ENCODE results near the gene ATRX. TPM values are rescaled to one million over a fixed set of nuclear protein-coding genes. Genes with fewer than 3 reads are reported as not detected.
A peak's percentile ranks its signal among the peaks of the same experiment; 100 is the strongest.
"Not testable (repeated sequence)": the region's sequence is repeated elsewhere in the genome, so short reads cannot be mapped to it uniquely, and the experiment has no call there.

The ATRX gene
- total and polyA plus RNA-seq, 3 experiments from 2014 or later = 56.6 to 80.8 (median 61.1) TPM

- H3K9me3 ChIP-seq (ENCODE audit: low read length); H3K27me3 Mint-ChIP-seq; H3K9me3 Mint-ChIP-seq; H3K36me3 ChIP-seq (ENCODE audit: insufficient read depth, low read length); H3K4me1 ChIP-seq (ENCODE audit: insufficient read depth, low read length); H3K27ac ChIP-seq (ENCODE audit: low read depth, low read length); H3K27me3 ChIP-seq (ENCODE audit: insufficient read depth, low read length, poor library complexity, severe bottlenecking); POLR2A ChIA-PET; DNase-seq; H3K4me3 Mint-ChIP-seq; CTCF ChIA-PET; H3K36me3 Mint-ChIP-seq; H3K4me3 ChIP-seq (ENCODE audit: low read length): not testable (repeated sequence)
- peaks cover 5 to 45% (median 28%) of the 10 kb centered on the region in 3 donors for H3K4me1 Mint-ChIP-seq
- H3K27ac Mint-ChIP-seq = peak overlapping the region in 3 of 8 donors; percentile 24 to 54 (median 37)
Observed at GRCh38 chrX:77753942-77754341, 32.1 kb downstream of the ATRX start.

- Mint-ChIP-seq H3K4me3 (no peak overlapping the region), H3K27me3 (no peaks in the 10 kb centered on the region), H3K36me3 (peaks cover 0 to 2% (median 1%) of the 10 kb centered on the region in 3 donors), H3K27ac (peak overlapping the region in 2 of 8 donors; percentile 7 to 82), H3K9me3 (peaks cover 0 to 3% (median 0%) of the 10 kb centered on the region in 5 donors), H3K4me1 (peaks cover 18 to 75% (median 54%) of the 10 kb centered on the region in 3 donors)
- no peak overlapping the region for H3K4me3 ChIP-seq (ENCODE audit: low read length)
- H3K36me3 ChIP-seq (ENCODE audit: insufficient read depth, low read length) = no peaks in the 10 kb centered on the region
- CTCF ChIA-PET = no interaction called here
- no peak for DNase-seq
- H3K9me3 ChIP-seq (ENCODE audit: low read length) = no peaks in the 10 kb centered on the region
- H3K27me3 ChIP-seq (ENCODE audit: insufficient read depth, low read length, poor library complexity, severe bottlenecking) = no peaks in the 10 kb centered on the region
- POLR2A ChIA-PET = no interaction called here
- H3K4me1 ChIP-seq (ENCODE audit: insufficient read depth, low read length) = no peaks in the 10 kb centered on the region
- H3K27ac ChIP-seq (ENCODE audit: low read depth, low read length) = no peak overlapping the region
Observed at GRCh38 chrX:77749695-77750094, 36.3 kb downstream of the ATRX start.

DNA sequence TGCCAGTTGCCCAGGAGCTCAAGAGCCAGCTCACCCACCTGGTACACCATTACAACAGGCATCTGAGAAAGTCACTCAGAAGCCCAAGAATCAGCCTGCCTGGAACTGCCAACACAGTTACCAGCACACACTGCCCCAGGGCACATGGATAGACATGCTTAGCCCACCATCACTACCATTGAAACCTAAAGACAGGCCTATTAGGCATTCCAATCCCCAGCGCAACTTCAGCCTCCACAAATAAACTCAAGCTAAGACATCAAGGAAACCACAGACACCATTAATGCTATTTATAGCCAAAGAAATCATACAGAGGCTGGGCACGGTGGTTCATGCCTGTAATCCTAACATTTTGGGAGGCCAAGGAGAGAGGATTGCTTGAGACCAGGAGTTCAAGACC lies 42.3 kb downstream of the ATRX start:
- CTCF ChIA-PET = no interaction called here
- H3K27ac Mint-ChIP-seq = peak overlapping the region; percentile 8 to 87 (median 48)
- H3K36me3 Mint-ChIP-seq = no peaks in the 10 kb centered on the region

DNA sequence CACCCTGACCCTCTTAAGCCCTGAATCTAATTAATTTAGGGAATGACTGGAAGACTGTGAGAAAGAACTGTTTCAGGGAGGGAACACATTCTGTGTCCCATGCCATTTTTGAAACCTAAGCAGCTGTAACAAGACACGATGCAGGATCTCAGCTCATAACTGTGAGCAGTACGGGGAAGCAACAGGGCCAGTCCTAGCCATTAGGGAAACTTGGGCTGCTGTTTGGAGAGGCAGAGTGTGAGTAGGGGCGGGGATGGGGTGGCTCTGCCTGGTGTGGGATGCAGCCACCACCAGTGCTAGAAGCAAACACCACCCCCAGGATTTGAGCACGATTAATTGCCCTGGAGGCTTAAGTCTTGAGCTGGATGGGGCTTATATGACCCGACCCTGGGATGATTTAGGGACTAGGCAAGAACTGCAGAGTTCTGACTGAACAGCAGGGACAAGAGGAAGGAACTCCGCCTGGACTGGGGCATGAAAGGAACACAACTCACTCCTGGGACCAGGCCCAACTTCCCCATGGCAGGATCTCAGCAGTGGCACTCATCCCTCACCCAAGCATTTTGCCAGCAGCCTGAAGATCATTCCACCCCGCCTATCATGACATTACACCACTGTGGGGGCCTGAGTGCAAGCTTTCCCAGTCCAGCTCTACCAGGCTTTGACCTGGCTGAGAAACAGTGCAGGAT lies 43.1 kb downstream of the ATRX start:
- Mint-ChIP-seq H3K4me1 (peaks cover 46 to 79% (median 73%) of the 10 kb centered on the region in 3 donors), H3K27ac (peak overlapping the region in 6 of 8 donors; percentile 47 to 95 (median 64)), H3K4me3 (peak overlapping the region in 2 of 7 donors; percentile 11 to 42), H3K9me3 (no peaks in the 10 kb centered on the region), H3K36me3 (no peaks in the 10 kb centered on the region), H3K27me3 (no peaks in the 10 kb centered on the region)
- POLR2A ChIA-PET = no interaction called here
- Histone ChIP-seq H3K4me3 (ENCODE audit: low read length) (no peak overlapping the region), H3K4me1 (ENCODE audit: insufficient read depth, low read length) (peaks cover 5% of the 10 kb centered on the region), H3K9me3 (ENCODE audit: low read length) (no peaks in the 10 kb centered on the region), H3K27ac (ENCODE audit: low read depth, low read length) (no peak overlapping the region), H3K36me3 (ENCODE audit: insufficient read depth, low read length) (no peaks in the 10 kb centered on the region), H3K27me3 (ENCODE audit: insufficient read depth, low read length, poor library complexity, severe bottlenecking) (no peaks in the 10 kb centered on the region)
- CTCF ChIA-PET = no interaction called here
- DNase-seq = no peak

More for the DNA sequence above, 42.3 kb downstream of the ATRX start:
- Histone ChIP-seq H3K9me3 (ENCODE audit: low read length) (no peaks in the 10 kb centered on the region), H3K27me3 (ENCODE audit: insufficient read depth, low read length, poor library complexity, severe bottlenecking) (no peaks in the 10 kb centered on the region), H3K4me3 (ENCODE audit: low read length) (no peak overlapping the region), H3K4me1 (ENCODE audit: insufficient read depth, low read length) (peaks cover 5% of the 10 kb centered on the region), H3K27ac (ENCODE audit: low read depth, low read length) (no peak overlapping the region), H3K36me3 (ENCODE audit: insufficient read depth, low read length) (no peaks in the 10 kb centered on the region)
- DNase-seq = no peak
- H3K27me3 Mint-ChIP-seq = no peaks in the 10 kb centered on the region
- POLR2A ChIA-PET = no interaction called here
- peaks cover 48 to 83% (median 77%) of the 10 kb centered on the region in 3 donors for H3K4me1 Mint-ChIP-seq
- H3K4me3 Mint-ChIP-seq = peak overlapping the region in 5 of 7 donors; percentile 16 to 59 (median 22)
- no peaks in the 10 kb centered on the region for H3K9me3 Mint-ChIP-seq

DNA sequence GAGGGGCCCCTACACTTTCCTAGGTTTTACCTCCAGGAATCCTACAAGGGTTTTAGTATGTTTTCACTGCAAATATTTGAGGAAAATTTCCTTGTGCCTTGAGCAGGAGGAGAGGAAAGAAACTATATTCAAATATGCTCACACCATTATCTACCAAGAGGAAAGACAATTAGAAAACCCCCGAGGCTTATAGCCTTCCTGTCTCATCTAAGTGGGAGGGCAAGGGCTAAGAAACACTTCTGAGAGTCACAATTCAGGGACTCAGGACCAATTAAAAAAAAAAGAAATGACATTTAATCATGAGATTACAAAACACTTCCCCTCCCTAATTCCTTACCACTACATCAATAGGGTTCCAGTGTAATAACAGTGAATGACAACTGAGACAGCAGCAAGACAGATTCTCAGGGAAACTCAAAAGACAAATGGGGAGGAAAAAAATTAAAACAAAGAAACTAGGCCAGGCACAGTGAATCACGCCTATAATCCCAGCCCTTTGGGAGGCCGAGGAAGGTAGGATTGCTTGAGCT lies 45.6 kb downstream of the ATRX start:
- ChIA-PET POLR2A (no interaction called here), CTCF (no interaction called here)
- Histone ChIP-seq H3K36me3 (ENCODE audit: insufficient read depth, low read length) (no peaks in the 10 kb centered on the region), H3K4me3 (ENCODE audit: low read length) (no peak overlapping the region), H3K27me3 (ENCODE audit: insufficient read depth, low read length, poor library complexity, severe bottlenecking) (no peaks in the 10 kb centered on the region), H3K4me1 (ENCODE audit: insufficient read depth, low read length) (peaks cover 5% of the 10 kb centered on the region), H3K27ac (ENCODE audit: low read depth, low read length) (no peak overlapping the region), H3K9me3 (ENCODE audit: low read length) (no peaks in the 10 kb centered on the region)
- no peak for DNase-seq
- no peaks in the 10 kb centered on the region for H3K27me3 Mint-ChIP-seq
- peaks cover 0 to 1% (median 1%) of the 10 kb centered on the region in 3 donors for H3K36me3 Mint-ChIP-seq
- peak overlapping the region in 1 of 7 donors; percentile 18 for H3K4me3 Mint-ChIP-seq
- peaks cover 43 to 66% (median 57%) of the 10 kb centered on the region in 3 donors for H3K4me1 Mint-ChIP-seq
- H3K27ac Mint-ChIP-seq = peak overlapping the region; percentile 0 to 87 (median 68)
- peaks cover 0 to 5% (median 0%) of the 10 kb centered on the region in 5 donors for H3K9me3 Mint-ChIP-seq

DNA sequence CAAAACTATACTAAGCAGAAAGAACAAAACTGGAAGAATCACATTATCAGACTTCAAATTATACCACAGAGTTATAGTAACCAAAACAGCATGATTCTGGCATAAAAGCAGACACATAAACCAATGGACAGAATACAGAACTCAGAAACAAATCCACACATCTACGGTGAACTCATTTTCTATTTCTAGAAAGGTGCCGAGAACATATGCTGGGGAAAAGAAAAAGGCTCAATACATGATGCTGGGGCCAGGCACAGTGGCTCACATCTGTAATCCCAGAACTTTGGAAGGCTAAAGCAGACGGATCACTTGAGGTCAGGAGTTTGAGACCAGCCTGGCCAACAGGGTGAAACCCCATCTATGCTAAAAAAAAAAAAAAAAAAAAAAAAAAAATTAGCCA lies 52.7 kb downstream of the ATRX start:
- Histone ChIP-seq H3K27ac (ENCODE audit: low read depth, low read length) (no peak overlapping the region), H3K4me3 (ENCODE audit: low read length) (no peak overlapping the region), H3K4me1 (ENCODE audit: insufficient read depth, low read length) (no peaks in the 10 kb centered on the region), H3K9me3 (ENCODE audit: low read length) (no peaks in the 10 kb centered on the region), H3K36me3 (ENCODE audit: insufficient read depth, low read length) (no peaks in the 10 kb centered on the region), H3K27me3 (ENCODE audit: insufficient read depth, low read length, poor library complexity, severe bottlenecking) (no peaks in the 10 kb centered on the region)
- POLR2A ChIA-PET = no interaction called here
- DNase-seq = no peak
- Mint-ChIP-seq H3K36me3 (peaks cover 0 to 1% (median 1%) of the 10 kb centered on the region in 3 donors), H3K4me3 (peak overlapping the region in 2 of 7 donors; percentile 6 to 37), H3K27me3 (no peaks in the 10 kb centered on the region), H3K4me1 (peaks cover 38 to 48% (median 39%) of the 10 kb centered on the region in 3 donors), H3K27ac (peak overlapping the region in 4 of 8 donors; percentile 29 to 51 (median 38)), H3K9me3 (peaks cover 0 to 5% (median 0%) of the 10 kb centered on the region in 5 donors)
- CTCF ChIA-PET = no interaction called here

- Mint-ChIP-seq H3K9me3 (peaks cover 0 to 5% (median 0%) of the 10 kb centered on the region in 5 donors), H3K36me3 (peaks cover 0 to 1% (median 1%) of the 10 kb centered on the region in 3 donors), H3K27me3 (no peaks in the 10 kb centered on the region), H3K27ac (peak overlapping the region in 4 of 8 donors; percentile 18 to 64 (median 44)), H3K4me1 (peaks cover 39 to 48% (median 42%) of the 10 kb centered on the region in 3 donors), H3K4me3 (peak overlapping the region in 3 of 7 donors; percentile 7 to 46 (median 37))
- POLR2A ChIA-PET = no interaction called here
- H3K9me3 ChIP-seq (ENCODE audit: low read length) = no peaks in the 10 kb centered on the region
- CTCF ChIA-PET = no interaction called here
- H3K36me3 ChIP-seq (ENCODE audit: insufficient read depth, low read length) = no peaks in the 10 kb centered on the region
- no peaks in the 10 kb centered on the region for H3K27me3 ChIP-seq (ENCODE audit: insufficient read depth, low read length, poor library complexity, severe bottlenecking)
- no peak overlapping the region for H3K27ac ChIP-seq (ENCODE audit: low read depth, low read length)
- DNase-seq = no peak
- no peaks in the 10 kb centered on the region for H3K4me1 ChIP-seq (ENCODE audit: insufficient read depth, low read length)
- H3K4me3 ChIP-seq (ENCODE audit: low read length) = no peak overlapping the region
Observed at GRCh38 chrX:77731821-77732419, 54.1 kb downstream of the ATRX start.

GRCh38 chrX:77726095-77726494 lies 59.9 kb downstream of the ATRX start:
- H3K4me3 ChIP-seq (ENCODE audit: low read length); POLR2A ChIA-PET; H3K36me3 ChIP-seq (ENCODE audit: insufficient read depth, low read length); H3K9me3 Mint-ChIP-seq; H3K9me3 ChIP-seq (ENCODE audit: low read length); H3K27me3 Mint-ChIP-seq; DNase-seq; H3K27me3 ChIP-seq (ENCODE audit: insufficient read depth, low read length, poor library complexity, severe bottlenecking); CTCF ChIA-PET; H3K27ac ChIP-seq (ENCODE audit: low read depth, low read length); H3K36me3 Mint-ChIP-seq; H3K4me1 ChIP-seq (ENCODE audit: insufficient read depth, low read length); H3K4me3 Mint-ChIP-seq; H3K27ac Mint-ChIP-seq: not testable (repeated sequence)
- H3K4me1 Mint-ChIP-seq = peaks cover 32 to 46% (median 33%) of the 10 kb centered on the region in 3 donors
